Retinal pigment epithelial cell (primary cell): ENCODE measurements around the gene DNAJC25.

Experiments used
- DNase-seq: peaks from one replicate; pipeline ENCODE4 v3.0.0-alpha.2; 2010; ENCODE audit warnings: low read depth
- H3K4me3 ChIP-seq: 2 replicates; pipeline ENCODE4 v1.5.1; 2011; ENCODE audit warnings: mild to moderate bottlenecking, low read length, control low read depth, moderate library complexity
- CTCF ChIP-seq: conservative IDR thresholded peaks from 2 replicates; pipeline ENCODE4 v1.5.1; 2011; ENCODE audit warnings: low read depth, low read length, control low read depth, inconsistent platforms

Gene DNAJC25

DNA sequence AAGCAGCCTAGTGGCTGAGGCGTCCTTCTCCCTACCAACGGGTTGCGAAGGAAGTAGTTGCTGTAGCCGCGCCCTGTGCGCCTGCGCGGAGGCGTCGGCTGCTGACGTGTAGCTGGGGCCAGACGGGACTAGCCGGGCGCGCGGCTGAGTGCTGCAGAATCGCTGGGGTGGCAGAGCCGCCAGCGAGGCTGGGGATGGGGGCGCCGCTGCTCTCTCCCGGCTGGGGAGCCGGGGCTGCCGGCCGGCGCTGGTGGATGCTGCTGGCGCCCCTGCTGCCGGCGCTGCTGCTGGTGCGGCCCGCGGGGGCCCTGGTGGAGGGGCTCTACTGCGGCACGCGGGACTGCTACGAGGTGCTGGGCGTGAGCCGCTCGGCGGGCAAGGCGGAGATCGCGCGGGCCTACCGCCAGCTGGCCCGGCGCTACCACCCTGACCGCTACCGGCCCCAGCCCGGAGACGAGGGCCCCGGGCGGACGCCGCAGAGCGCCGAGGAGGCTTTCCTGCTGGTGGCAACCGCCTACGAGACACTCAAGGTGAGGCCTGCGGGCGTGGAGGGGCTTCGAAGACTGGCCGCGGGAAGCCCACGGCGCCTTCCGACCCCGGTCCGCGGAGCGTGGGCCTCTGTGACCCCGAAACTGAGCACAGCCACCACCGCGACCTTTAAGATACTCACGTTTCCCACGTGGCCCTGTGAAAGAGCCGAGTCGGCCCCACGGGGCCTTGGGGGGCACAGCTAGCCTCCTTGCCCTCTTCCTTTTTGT is at the start of gene DNAJC25:
TSS of gene DNAJC25 (plus strand) at position 121 of the 758 bp plus-strand sequence. CDS start at position 195, 74 bp downstream.
- peak; percentile 96 for DNase-seq
- H3K4me3 ChIP-seq = peak within 1 kb of the TSS; percentile 65
- TF ChIP-seq CTCF = no peak

DNA sequence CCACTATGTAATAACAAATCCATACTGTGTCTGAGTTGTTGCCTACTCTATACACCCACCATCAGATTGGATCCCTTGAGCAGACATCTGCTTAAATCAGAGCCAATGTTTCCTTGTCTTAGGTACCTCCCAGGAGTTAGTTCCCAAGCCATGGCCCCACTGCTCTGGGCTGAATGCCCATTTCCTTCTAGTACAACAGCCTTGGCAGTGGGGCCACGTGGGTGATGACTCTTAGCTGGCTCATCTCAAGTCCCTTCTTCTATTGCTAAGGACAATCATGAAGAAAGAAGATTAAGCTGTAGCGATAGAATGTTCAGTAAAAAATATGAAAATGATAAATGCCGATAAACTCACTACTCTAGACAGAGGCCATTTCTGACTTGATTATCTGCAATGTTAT is 48.2 kb upstream of the DNAJC25 start:
- no peak for TF ChIP-seq CTCF
- no peak for DNase-seq
- no peak overlapping the region for H3K4me3 ChIP-seq

- no peak for TF ChIP-seq CTCF
- H3K4me3 ChIP-seq = no peak overlapping the region
- no peak for DNase-seq
These were observed 44.8 kb upstream of the DNAJC25 start for GRCh38 chr9:111586378-111586777.

- no peak overlapping the region for H3K4me3 ChIP-seq
- no peak for DNase-seq
- TF ChIP-seq CTCF = no peak
These were observed 42.3 kb upstream of the DNAJC25 start for GRCh38 chr9:111588846-111589245.

GRCh38 chr9:111597852-111598732 is 33.0 kb upstream of the DNAJC25 start:
- TF ChIP-seq CTCF = peak; percentile 80

DNA sequence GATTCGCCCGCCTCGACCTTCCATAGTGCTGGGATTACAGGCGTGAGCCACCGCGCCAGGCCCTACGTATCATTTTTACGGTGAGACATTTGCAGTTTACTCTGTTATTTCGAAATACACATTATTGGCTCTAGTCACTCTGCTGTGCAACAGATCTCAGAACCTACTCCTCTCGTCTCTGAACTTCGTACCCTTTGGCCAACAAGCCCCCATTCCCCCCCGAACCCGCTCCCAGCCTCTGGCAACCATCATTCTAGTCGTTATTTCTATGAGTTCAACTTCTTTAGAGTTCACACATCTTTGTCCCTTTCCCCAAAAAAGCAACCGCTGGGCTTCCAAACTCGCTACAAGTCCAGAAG is 32.4 kb upstream of the DNAJC25 start:
- peak overlapping the region; percentile 76 for H3K4me3 ChIP-seq
- DNase-seq = no peak
- no peak for TF ChIP-seq CTCF

More at GRCh38 chr9:111597852-111598732, 33.0 kb upstream of the DNAJC25 start:
- no peak for DNase-seq
- H3K4me3 ChIP-seq = peak overlapping the region; percentile 76
